ENCODE results near the gene RAP1A. TPM values are rescaled to one million over a fixed set of nuclear protein-coding genes. Genes with fewer than 3 reads are reported as not detected.
"Not testable (repeated sequence)": the region's sequence is repeated elsewhere in the genome, so short reads cannot be mapped to it uniquely, and the experiment has no call there.

Gene RAP1A
- total RNA-seq, 2 experiments from 2014 or later = 132 to 133 TPM

DNA sequence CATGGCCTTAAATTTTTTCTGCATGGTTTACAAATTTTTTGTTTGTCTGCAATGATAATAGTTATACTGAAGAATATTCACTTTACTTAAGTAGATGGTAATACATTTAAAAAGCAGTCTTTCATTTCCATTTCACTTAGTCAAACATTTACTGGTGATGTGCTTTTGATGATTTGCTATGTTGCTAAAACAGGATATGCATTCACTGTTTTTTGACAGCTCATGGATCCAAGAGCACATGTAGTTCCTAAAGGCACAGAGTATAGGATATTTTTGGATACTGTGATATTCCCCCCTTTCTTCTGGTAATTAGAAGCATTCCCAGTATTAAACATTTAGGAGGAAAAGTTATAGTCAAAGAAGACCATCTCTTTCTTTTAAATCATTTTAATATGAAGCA is 45.9 kb downstream of the RAP1A start:
- H3K4me1 Mint-ChIP-seq (ENCODE audit: low read depth) = peaks cover 48% of the 10 kb centered on the region
- DNase-seq (no peak), ATAC-seq (no peak)
- POLR2A ChIA-PET = no interaction called here
- no peak overlapping the region for H3K4me3 Mint-ChIP-seq
- CTCF ChIA-PET = interaction anchor here (1.1 to 7.4 kb wide), 5 partner anchors 82 to 183 kb away, joined by 3 to 48 read pairs (median 5); no protein-coding TSS in a partner anchor
- no peaks in the 10 kb centered on the region for H3K9me3 Mint-ChIP-seq (ENCODE audit: insufficient read depth)
- no peaks in the 10 kb centered on the region for H3K27me3 Mint-ChIP-seq (ENCODE audit: low read depth)
- peaks cover 36% of the 10 kb centered on the region for H3K36me3 Mint-ChIP-seq (ENCODE audit: low read depth)
- H3K27ac Mint-ChIP-seq = no peak overlapping the region

DNA sequence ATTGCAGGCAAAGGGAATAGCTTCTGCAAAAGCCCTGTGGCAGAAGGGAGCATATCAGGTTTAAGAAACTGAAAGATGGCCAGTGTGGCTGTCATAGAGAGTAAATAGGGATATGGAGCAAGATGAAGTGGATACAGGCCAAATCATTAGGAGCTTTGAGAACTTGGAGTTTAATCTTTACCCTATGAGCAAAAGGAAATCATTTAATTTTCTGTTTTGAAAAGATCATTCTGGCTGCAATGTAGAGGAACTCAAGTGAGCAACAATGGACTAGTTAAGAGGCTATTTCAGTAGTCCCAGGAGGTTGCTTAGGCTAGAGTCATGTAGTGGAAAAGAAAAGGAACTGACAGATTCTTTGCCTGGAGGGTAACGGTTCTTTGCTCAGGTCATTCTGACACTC is 47.2 kb downstream of the RAP1A start:
- H3K4me1 Mint-ChIP-seq (ENCODE audit: low read depth) = peaks cover 52% of the 10 kb centered on the region
- H3K27me3 Mint-ChIP-seq (ENCODE audit: low read depth) = no peaks in the 10 kb centered on the region
- ATAC-seq = no peak
- H3K36me3 Mint-ChIP-seq (ENCODE audit: low read depth) = peaks cover 42% of the 10 kb centered on the region
- CTCF ChIA-PET = interaction anchor here (7.4 kb wide), 1 partner anchor 158 kb away, joined by 48 read pairs; no protein-coding TSS in a partner anchor
- H3K4me3 Mint-ChIP-seq = no peak overlapping the region
- H3K27ac Mint-ChIP-seq = no peak overlapping the region
- DNase-seq = no peak
- no peaks in the 10 kb centered on the region for H3K9me3 Mint-ChIP-seq (ENCODE audit: insufficient read depth)
- POLR2A ChIA-PET = no interaction called here

DNA sequence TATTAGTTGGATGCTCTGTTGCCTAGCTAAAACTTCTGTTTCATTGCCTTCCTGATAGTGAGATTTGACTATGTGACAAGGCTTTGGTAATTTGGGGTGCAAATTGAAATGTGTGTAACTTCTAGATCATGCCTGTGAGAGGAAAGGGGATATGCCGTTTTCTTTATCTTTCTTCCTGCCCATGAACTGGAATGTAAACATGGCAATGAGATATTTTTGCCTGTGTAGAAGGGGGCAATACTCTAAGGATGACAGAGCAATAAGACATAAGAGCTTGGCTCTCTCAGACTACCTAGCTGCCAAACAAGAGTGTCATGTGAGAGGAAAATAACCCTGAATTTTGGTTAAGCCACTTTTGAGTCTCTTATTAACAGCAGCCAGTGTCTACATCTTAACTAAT is 49.7 kb downstream of the RAP1A start:
- CTCF ChIA-PET = interaction anchor here (0.6 to 2.5 kb wide), 4 partner anchors 78 to 169 kb away, joined by 3 to 9 read pairs (median 3); no protein-coding TSS in a partner anchor
- Mint-ChIP-seq H3K4me1 (ENCODE audit: low read depth) (peaks cover 48% of the 10 kb centered on the region), H3K27me3 (ENCODE audit: low read depth) (no peaks in the 10 kb centered on the region), H3K4me3 (no peak overlapping the region), H3K36me3 (ENCODE audit: low read depth) (peaks cover 52% of the 10 kb centered on the region), H3K27ac (peak overlapping the region; percentile 1), H3K9me3 (ENCODE audit: insufficient read depth) (no peaks in the 10 kb centered on the region)
- DNase-seq = no peak
- POLR2A ChIA-PET = interaction anchor here (0.6 kb wide), 2 partner anchors 77 to 153 kb away, joined by 3 read pairs; no protein-coding TSS in a partner anchor
- no peak for ATAC-seq

DNA sequence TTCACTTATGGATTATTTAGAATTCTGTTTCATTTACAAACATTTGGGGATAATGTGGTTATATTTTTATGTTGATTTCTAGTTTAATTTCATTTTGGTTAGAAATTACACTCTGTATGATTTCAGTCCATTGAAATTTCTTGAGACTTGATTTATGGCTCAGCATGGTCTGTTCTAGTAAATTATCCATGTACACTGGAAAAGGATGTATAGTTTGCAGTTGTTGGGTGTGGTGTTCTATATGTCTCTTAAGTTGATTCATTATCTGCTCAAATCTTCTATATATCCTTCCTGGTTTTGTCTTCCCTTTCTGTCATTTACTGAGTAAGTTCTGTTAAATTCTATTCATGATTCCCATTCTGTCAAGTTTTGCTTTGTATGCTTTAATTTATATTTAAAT is 52.3 kb downstream of the RAP1A start:
- DNase-seq (no peak), ATAC-seq (no peak)
- Mint-ChIP-seq H3K9me3 (ENCODE audit: insufficient read depth) (peaks cover 7% of the 10 kb centered on the region), H3K4me3 (no peak overlapping the region), H3K27ac (no peak overlapping the region), H3K4me1 (ENCODE audit: low read depth) (peaks cover 39% of the 10 kb centered on the region), H3K27me3 (ENCODE audit: low read depth) (no peaks in the 10 kb centered on the region), H3K36me3 (ENCODE audit: low read depth) (peaks cover 69% of the 10 kb centered on the region)
- ChIA-PET POLR2A (no interaction called here), CTCF (interaction anchor here (1.0 kb wide), 1 partner anchor 154 kb away, joined by 5 read pairs; no protein-coding TSS in a partner anchor)

DNA sequence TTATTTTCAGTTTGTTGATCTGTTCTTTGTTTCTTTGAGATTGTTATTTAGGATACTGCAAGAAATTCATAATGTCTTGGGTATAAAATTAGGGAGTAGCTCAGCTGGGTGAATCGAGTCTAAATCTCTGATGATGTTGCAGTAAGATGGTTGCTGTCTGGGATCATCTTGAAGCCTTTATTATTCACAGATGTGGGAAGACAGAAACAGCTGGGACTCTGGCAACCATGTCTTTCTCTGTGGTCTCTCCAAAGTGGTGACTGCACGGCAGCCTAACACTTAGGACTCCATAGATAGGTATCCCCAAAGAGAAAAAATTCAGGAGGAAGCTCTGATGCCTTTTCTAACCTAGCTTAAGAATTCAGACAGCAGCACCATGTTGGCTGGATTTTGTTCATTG is 52.7 kb downstream of the RAP1A start:
- peaks cover 37% of the 10 kb centered on the region for H3K4me1 Mint-ChIP-seq (ENCODE audit: low read depth)
- no peaks in the 10 kb centered on the region for H3K27me3 Mint-ChIP-seq (ENCODE audit: low read depth)
- ATAC-seq (no peak), DNase-seq (no peak)
- ChIA-PET CTCF (no interaction called here), POLR2A (no interaction called here)
- H3K36me3 Mint-ChIP-seq (ENCODE audit: low read depth) = peaks cover 71% of the 10 kb centered on the region
- no peak overlapping the region for H3K4me3 Mint-ChIP-seq
- H3K27ac Mint-ChIP-seq = no peak overlapping the region
- peaks cover 10% of the 10 kb centered on the region for H3K9me3 Mint-ChIP-seq (ENCODE audit: insufficient read depth)

DNA sequence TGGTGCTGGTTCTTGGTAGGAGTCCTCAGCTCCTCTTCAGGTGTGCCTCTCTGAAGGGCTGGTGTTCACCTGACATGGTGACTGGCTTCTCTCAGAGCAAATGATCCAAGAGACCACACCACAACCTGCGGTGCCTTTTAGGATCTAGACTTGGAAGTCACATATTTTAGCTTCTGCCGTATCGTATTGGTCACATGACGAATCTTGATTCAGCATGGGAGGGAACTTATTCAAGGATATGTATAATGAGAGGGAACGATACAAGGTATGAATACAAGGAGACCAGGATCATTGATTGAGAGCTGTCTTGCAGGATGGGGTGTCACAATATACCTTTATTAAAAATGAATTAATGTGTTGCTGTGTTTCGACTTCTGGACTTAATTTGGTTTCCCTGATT is 58.0 kb downstream of the RAP1A start:
- ChIA-PET CTCF (interaction anchor here (1.4 to 3.4 kb wide), 3 partner anchors 13 to 170 kb away, joined by 3 to 11 read pairs (median 3); no protein-coding TSS in a partner anchor), POLR2A (interaction anchor here (1.3 kb wide), 1 partner anchor 14 kb away, joined by 6 read pairs; no protein-coding TSS in a partner anchor)
- no peak overlapping the region for H3K27ac Mint-ChIP-seq

DNA sequence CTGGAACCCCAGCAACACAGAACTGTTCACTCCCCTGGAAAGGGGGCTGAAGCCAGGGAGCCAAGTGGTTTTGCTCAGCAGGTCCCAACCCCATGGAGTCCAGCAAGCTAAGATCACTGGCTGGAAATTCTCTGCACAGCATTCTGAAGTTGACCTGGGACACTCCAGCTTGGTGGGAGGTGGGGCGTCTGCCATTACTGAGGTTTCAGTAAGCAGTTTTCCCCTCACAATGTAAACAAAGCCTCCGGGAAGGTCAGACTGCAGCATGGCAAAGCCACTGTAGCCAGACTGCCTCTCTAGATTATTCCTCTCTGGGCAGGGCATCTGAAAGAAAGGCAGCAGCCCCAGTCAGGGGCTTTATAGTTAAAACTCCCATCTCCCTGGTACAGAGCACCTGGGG is 60.0 kb downstream of the RAP1A start:
- Mint-ChIP-seq H3K4me1 (ENCODE audit: low read depth) (no peaks in the 10 kb centered on the region), H3K27ac (no peak overlapping the region), H3K36me3 (ENCODE audit: low read depth) (peaks cover 94% of the 10 kb centered on the region), H3K9me3 (ENCODE audit: insufficient read depth) (peaks cover 54% of the 10 kb centered on the region), H3K27me3 (ENCODE audit: low read depth) (no peaks in the 10 kb centered on the region), H3K4me3 (no peak overlapping the region)
- CTCF ChIA-PET = interaction anchor here (0.8 to 3.4 kb wide), 2 partner anchors 34 to 172 kb away, joined by 3 to 11 read pairs; no protein-coding TSS in a partner anchor
- ATAC-seq (no peak), DNase-seq (no peak)
- POLR2A ChIA-PET = interaction anchor here (0.6 kb wide), 1 partner anchor 69 kb away, joined by 3 read pairs; no protein-coding TSS in a partner anchor

More for the DNA sequence above, 58.0 kb downstream of the RAP1A start:
- H3K27me3 Mint-ChIP-seq (ENCODE audit: low read depth) = no peaks in the 10 kb centered on the region
- no peak for DNase-seq
- H3K4me1 Mint-ChIP-seq (ENCODE audit: low read depth) = peaks cover 12% of the 10 kb centered on the region
- peaks cover 34% of the 10 kb centered on the region for H3K9me3 Mint-ChIP-seq (ENCODE audit: insufficient read depth)
- H3K4me3 Mint-ChIP-seq = no peak overlapping the region
- ATAC-seq = no peak
- H3K36me3 Mint-ChIP-seq (ENCODE audit: low read depth) = peaks cover 92% of the 10 kb centered on the region

DNA sequence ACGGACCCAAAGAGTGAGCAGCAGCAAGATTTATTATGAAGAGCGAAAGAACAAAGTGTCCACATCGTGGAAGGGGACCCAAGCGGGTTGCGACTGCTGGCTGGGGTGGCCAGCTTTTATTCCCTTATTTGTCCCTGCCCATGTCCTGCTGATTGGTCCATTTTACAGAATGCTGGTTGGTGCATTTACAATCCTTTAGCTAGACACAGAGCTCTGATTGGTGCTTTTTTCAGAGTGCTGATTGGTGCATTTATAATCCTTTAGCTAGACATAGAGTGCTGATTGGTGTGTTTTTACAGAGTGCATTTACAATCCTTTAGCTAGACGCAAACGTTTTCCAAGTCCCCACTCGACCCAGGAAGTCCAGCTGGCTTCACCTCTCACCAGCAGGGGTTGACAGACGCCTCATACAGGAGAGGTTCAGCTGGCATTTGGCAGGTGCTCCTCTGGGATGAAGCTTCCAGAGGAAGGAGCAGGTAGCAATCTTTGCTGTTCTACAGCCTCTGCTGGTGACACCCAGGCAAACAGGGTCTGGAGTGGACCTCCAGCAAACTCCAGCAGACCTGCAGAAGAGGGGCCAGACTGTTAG is 60.7 kb downstream of the RAP1A start:
- CTCF ChIA-PET = interaction anchor here (0.8 to 3.4 kb wide), 2 partner anchors 33 to 173 kb away, joined by 3 to 11 read pairs; no protein-coding TSS in a partner anchor
- POLR2A ChIA-PET; ATAC-seq; H3K4me3 Mint-ChIP-seq; H3K27me3 Mint-ChIP-seq (ENCODE audit: low read depth); H3K27ac Mint-ChIP-seq; H3K4me1 Mint-ChIP-seq (ENCODE audit: low read depth); DNase-seq: not testable (repeated sequence)
- Mint-ChIP-seq H3K36me3 (ENCODE audit: low read depth) (peaks cover 96% of the 10 kb centered on the region), H3K9me3 (ENCODE audit: insufficient read depth) (peaks cover 53% of the 10 kb centered on the region)

DNA sequence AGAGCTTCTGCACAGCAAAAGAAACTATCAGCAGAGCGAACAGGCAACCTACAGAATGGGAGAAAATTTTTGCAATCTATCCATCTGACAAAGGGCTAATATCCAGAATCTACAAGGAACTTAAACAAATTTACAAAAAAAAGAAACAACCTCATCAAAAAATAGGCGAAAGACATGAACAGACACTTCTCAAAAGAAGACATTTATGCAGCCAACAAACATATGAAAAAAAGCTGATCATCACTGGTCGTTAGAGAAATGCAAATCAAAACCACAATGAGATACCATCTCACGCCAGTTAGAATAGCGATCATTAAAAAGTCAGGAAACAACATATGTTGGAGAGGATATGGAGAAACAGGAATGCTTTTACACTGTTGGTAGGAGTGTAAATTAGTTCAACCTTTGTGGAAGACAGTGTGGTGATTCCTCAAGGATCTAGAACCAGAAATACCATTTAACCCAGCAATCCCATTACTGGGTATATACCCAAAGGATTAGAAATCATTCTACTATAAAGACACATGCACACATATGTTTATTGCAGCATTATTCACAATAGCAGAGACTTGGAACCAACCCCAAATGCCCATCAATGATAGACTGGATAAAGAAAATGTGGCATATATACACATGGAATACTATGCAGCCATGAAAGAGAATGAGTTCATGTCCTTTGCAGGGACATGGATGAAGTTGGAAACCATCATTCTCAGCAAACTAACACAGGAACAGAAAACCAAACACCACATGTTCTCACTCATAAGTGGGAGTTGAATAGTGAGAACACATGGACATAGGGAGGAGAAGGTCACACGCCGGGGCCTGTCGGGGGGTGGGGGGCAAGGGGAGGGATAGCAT is 65.9 kb downstream of the RAP1A start:
- H3K27ac Mint-ChIP-seq; H3K27me3 Mint-ChIP-seq (ENCODE audit: low read depth); H3K4me1 Mint-ChIP-seq (ENCODE audit: low read depth); DNase-seq; H3K4me3 Mint-ChIP-seq; POLR2A ChIA-PET; ATAC-seq: not testable (repeated sequence)
- CTCF ChIA-PET = interaction anchor here (1.7 kb wide), 1 partner anchor 9 kb away, joined by 3 read pairs; no protein-coding TSS in a partner anchor
- Mint-ChIP-seq H3K9me3 (ENCODE audit: insufficient read depth) (peaks cover 36% of the 10 kb centered on the region), H3K36me3 (ENCODE audit: low read depth) (peaks cover 72% of the 10 kb centered on the region)

DNA sequence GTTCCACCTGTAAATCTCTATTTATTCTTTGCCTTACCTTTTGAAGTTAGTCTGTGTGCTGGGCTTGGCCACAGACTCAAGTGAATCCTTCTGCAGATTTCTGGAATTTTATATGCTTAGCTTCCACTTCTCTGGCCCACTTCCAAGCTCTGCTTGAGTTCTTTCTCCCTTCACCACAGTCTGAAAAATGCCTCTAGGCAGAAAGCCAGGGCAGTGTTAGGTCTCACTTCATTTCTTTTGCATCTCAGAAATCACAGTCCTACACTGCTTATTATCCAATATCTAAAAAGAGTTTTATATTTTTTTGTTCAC is 70.7 kb downstream of the RAP1A start:
- no peak for ATAC-seq
- H3K27me3 Mint-ChIP-seq (ENCODE audit: low read depth) = no peaks in the 10 kb centered on the region
- no peaks in the 10 kb centered on the region for H3K9me3 Mint-ChIP-seq (ENCODE audit: insufficient read depth)
- CTCF ChIA-PET = interaction anchor here (1.1 to 2.3 kb wide), 2 partner anchors 10 to 57 kb away, joined by 4 to 7 read pairs; no protein-coding TSS in a partner anchor
- H3K27ac Mint-ChIP-seq = no peak overlapping the region
- no peak for DNase-seq
- H3K4me1 Mint-ChIP-seq (ENCODE audit: low read depth) = peaks cover 16% of the 10 kb centered on the region
- POLR2A ChIA-PET = no interaction called here
- peaks cover 58% of the 10 kb centered on the region for H3K36me3 Mint-ChIP-seq (ENCODE audit: low read depth)
- H3K4me3 Mint-ChIP-seq = no peak overlapping the region

DNA sequence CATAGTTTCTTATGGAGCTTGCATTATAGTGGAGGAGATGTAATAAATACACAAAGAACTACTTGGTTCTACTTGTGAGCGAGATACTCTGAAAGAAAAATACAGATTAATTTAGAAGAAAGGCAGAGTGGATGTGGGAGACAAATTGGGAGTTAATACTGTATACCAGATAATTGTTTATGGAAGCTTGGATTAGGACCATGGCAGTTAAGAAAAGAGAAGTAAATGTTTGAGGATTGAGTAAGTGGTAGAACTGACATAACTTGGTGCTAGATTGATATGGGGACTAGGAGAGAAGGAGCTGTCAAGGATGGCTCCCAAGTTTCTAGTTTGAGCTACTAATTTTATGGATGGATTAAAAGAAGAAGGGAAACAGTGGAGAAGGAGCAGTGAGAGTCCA is 72.3 kb downstream of the RAP1A start:
- H3K4me3 Mint-ChIP-seq = no peak overlapping the region
- CTCF ChIA-PET = interaction anchor here (0.8 to 5.4 kb wide), 6 partner anchors 22 to 210 kb away, joined by 3 to 31 read pairs (median 6); partner anchors contain the start of gene DDX20
- no peak overlapping the region for H3K27ac Mint-ChIP-seq

DNA sequence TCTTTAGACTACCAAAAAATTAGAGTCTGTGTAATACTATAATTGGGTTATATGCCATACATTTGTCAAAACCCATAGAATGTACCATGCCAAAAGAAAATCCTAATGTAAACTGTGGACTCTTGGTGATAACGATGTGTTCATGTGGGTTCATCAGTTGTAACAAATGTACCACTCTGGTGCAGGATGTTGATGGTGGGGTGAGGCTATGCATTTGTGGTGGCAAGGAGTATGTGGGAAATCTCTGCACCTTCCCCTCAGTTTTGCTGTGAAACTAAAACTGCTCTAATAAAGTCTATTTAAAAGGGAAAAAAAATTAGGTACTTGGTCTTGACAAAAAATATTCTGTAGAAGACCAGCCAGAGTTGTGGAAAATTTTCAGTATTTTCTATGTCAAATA is 76.2 kb downstream of the RAP1A start:
- no peak overlapping the region for H3K4me3 Mint-ChIP-seq
- no peak for ATAC-seq
- CTCF ChIA-PET = interaction anchor here (5.4 kb wide), 1 partner anchor 18 kb away, joined by 23 read pairs; no protein-coding TSS in a partner anchor
- no peaks in the 10 kb centered on the region for H3K9me3 Mint-ChIP-seq (ENCODE audit: insufficient read depth)
- peak overlapping the region; percentile 32 for H3K27ac Mint-ChIP-seq
- peaks cover 71% of the 10 kb centered on the region for H3K36me3 Mint-ChIP-seq (ENCODE audit: low read depth)
- DNase-seq = peak; percentile 42
- peaks cover 23% of the 10 kb centered on the region for H3K4me1 Mint-ChIP-seq (ENCODE audit: low read depth)
- H3K27me3 Mint-ChIP-seq (ENCODE audit: low read depth) = no peaks in the 10 kb centered on the region
- POLR2A ChIA-PET = no interaction called here

More for the DNA sequence above, 72.3 kb downstream of the RAP1A start:
- Mint-ChIP-seq H3K9me3 (ENCODE audit: insufficient read depth) (no peaks in the 10 kb centered on the region), H3K27me3 (ENCODE audit: low read depth) (no peaks in the 10 kb centered on the region), H3K4me1 (ENCODE audit: low read depth) (peaks cover 29% of the 10 kb centered on the region), H3K36me3 (ENCODE audit: low read depth) (peaks cover 60% of the 10 kb centered on the region)
- DNase-seq = no peak
- POLR2A ChIA-PET = no interaction called here
- no peak for ATAC-seq
